Measurements from ENCODE around the gene PCNX4.

Gene PCNX4

GRCh38 chr14:60211153-60211552 lies 119.4 kb downstream of the PCNX4 start:
- DNase-seq (ENCODE audit: low read depth): no peak
- TF ChIP-seq CTCF (IDR thresholded peaks at IDR 0.05; ENCODE audit: low read length, missing control alignments): no peak
- no peak overlapping the region for H3K4me3 ChIP-seq (replicated peaks; ENCODE audit: low read depth, low read length)

- no peak for TF ChIP-seq CTCF (IDR thresholded peaks at IDR 0.05; ENCODE audit: low read length, missing control alignments)
- DNase-seq (ENCODE audit: low read depth): no peak
- H3K4me3 ChIP-seq (replicated peaks; ENCODE audit: low read depth, low read length): no peak overlapping the region
These were observed 121.0 kb downstream of the PCNX4 start for GRCh38 chr14:60212503-60213371.

DNA sequence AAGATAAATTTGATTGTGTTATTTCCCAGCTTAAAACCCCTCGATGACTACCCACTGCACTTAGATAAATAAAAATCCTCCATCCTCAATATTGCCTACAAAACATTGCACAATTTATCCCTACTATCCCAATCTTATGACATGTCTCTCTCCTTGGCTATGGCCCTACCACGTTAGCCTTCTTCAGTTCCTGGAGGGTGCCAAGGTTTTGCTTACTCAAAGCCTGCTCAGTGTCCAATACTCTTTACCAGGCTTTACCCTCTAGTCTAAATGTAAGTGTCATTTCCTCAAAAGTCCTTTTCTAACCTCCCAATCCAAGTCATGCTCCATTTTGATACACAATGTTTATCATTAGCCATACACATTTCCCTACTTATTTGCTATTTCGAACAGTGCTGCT lies 122.3 kb downstream of the PCNX4 start:
- no peak for DNase-seq (ENCODE audit: low read depth)
- no peak overlapping the region for H3K4me3 ChIP-seq (replicated peaks; ENCODE audit: low read depth, low read length)
- TF ChIP-seq CTCF (IDR thresholded peaks at IDR 0.05; ENCODE audit: low read length, missing control alignments): no peak

DNA sequence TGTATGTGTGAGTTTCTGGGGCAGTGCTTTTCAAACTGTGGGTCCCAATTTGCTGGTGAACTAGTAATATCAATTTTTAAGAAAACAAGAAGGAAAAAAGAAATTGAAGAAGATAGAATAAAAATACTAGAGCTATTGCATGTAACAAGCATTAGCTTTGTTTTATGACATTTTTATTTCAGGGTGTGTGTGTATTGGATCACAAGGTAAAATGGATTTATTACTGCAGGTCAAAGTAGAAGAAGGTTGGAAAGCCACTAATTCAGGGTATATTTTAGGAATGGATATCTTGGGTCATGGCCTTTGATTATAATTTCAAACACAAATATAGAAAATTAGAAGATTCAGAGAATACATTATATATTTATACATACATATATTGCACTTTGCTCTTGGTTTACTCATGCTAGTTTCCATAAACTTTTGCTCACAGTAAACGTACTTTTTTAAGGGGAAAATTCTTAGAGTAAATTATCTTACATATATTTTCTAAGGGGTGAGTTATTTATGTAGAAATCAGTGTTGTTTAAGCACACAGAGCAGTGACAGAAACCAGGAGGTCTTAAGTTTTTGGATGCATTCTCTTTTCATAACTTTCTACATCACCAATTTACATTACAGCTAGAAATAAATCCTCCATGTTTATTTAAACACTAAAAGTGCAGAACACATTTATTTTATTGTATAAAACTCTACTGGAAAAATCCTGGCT lies 122.8 kb downstream of the PCNX4 start:
- no peak for TF ChIP-seq CTCF (IDR thresholded peaks at IDR 0.05; ENCODE audit: low read length, missing control alignments)
- no peak overlapping the region for H3K4me3 ChIP-seq (replicated peaks; ENCODE audit: low read depth, low read length)
- DNase-seq (ENCODE audit: low read depth): no peak

- no peak for TF ChIP-seq CTCF (IDR thresholded peaks at IDR 0.05; ENCODE audit: low read length, missing control alignments)
- H3K4me3 ChIP-seq (replicated peaks; ENCODE audit: low read depth, low read length): no peak overlapping the region
- DNase-seq (ENCODE audit: low read depth): no peak
These were observed 123.4 kb downstream of the PCNX4 start for GRCh38 chr14:60215127-60215444.

GRCh38 chr14:60215520-60216420 lies 124.0 kb downstream of the PCNX4 start:
- no peak for DNase-seq (ENCODE audit: low read depth)
- TF ChIP-seq CTCF (IDR thresholded peaks at IDR 0.05; ENCODE audit: low read length, missing control alignments): no peak

More at GRCh38 chr14:60215520-60216420, 124.0 kb downstream of the PCNX4 start:
- H3K4me3 ChIP-seq (replicated peaks; ENCODE audit: low read depth, low read length): no peak overlapping the region

All from fibroblast of pulmonary artery (primary cell).